Measurements from ENCODE around the gene VPS72. TPM values are rescaled to one million over a fixed set of nuclear protein-coding genes. Genes with fewer than 3 reads are reported as not detected.

VPS72 gene, protein sequence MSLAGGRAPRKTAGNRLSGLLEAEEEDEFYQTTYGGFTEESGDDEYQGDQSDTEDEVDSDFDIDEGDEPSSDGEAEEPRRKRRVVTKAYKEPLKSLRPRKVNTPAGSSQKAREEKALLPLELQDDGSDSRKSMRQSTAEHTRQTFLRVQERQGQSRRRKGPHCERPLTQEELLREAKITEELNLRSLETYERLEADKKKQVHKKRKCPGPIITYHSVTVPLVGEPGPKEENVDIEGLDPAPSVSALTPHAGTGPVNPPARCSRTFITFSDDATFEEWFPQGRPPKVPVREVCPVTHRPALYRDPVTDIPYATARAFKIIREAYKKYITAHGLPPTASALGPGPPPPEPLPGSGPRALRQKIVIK
- 10 to 100 TPM; 27.3 to 40.1 (median 32.0) TPM for polyA plus RNA-seq
- long read RNA-seq, donor 1: 0 reads
- long read RNA-seq, donor 2, transcript VPS72-202 (6 exons, 1,527 nt): major isoform, 6 of 82 reads
- long read RNA-seq, donor 2, partial matches to known transcripts: 61 of 82 reads
- long read RNA-seq, donor 2, other reads (novel, unspliced or antisense): 15 of 82 reads
- long read RNA-seq, donor 3, transcript VPS72-202 (6 exons, 1,527 nt): major isoform, 10 of 11 reads
- long read RNA-seq, donor 3, partial matches to known transcripts: 0 of 11 reads
- long read RNA-seq, donor 3, other reads (novel, unspliced or antisense): 0 of 11 reads
- long read RNA-seq, donor 4: 0 reads
- long read RNA-seq, donor 5, partial matches to known transcripts: 0 of 4 reads
- long read RNA-seq, donor 5, other reads (novel, unspliced or antisense): 0 of 4 reads
- long read RNA-seq, donor 6, transcript VPS72-202 (6 exons, 1,527 nt): major isoform, 7 of 7 reads
- long read RNA-seq, donor 6, partial matches to known transcripts: 0 of 7 reads
- long read RNA-seq, donor 6, other reads (novel, unspliced or antisense): 0 of 7 reads
- long read RNA-seq, donor 7: 0 reads
- long read RNA-seq, donor 8, partial matches to known transcripts: 0 of 3 reads
- long read RNA-seq, donor 8, other reads (novel, unspliced or antisense): 0 of 3 reads
- long read RNA-seq, donor 9, partial matches to known transcripts: 7 of 10 reads
- long read RNA-seq, donor 9, other reads (novel, unspliced or antisense): 0 of 10 reads
- long read RNA-seq, donor 10, transcript VPS72-202 (6 exons, 1,527 nt): major isoform, 19 of 20 reads
- long read RNA-seq, donor 10, partial matches to known transcripts: 0 of 20 reads
- long read RNA-seq, donor 10, other reads (novel, unspliced or antisense): 0 of 20 reads

DNA sequence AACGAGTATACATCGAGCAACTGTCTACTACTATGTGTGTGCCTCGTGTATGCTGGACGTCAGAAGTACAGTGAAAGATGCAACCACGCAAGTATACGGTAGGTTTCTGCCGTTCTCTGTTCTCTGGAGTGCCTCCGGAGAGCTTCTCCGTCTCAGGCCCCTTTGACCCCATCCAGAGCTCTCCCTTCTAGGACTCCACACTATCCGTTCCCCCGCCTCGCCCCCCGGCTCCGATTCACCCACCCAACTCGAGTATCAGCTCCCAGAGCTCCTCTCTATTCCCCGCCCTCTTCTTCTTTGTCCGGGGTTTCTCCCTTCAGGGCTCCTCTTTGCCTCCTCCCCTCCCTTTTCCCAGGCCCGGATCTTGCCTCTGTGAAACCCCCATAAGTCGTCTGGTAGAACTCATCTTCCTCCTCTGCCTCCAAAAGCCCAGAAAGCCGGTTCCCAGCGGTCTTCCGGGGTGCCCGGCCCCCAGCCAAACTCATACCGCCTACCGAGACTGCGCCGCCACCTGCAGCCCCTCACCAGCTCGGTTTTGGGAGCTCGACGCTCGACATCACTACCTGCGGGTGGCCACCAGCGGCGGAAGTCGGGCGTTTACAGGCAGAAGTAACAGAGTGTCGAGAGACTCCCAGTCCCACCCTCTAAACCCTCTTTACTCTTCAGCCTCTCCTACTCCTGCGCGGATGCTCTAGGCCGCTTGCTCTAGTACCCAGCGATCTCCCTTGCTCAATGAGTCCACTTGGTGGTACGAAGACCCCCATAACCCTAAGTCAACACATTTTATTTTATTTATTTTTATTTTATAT, at the start of gene VPS72:
TSS of gene VPS72 (minus strand) at position 561 of the 809 bp plus-strand sequence. CDS start at position 485, 76 bp downstream.
- DNase-seq (peak; percentile 90 to 94), FAIRE-seq (no peak)
- H3K9me3 ChIP-seq (ENCODE audit: control insufficient read depth in 2 of 2, insufficient read depth in 1 of 2, low read depth in 1 of 2, low read length in 1 of 2): no peaks in the 10 kb centered on the region
- peak within 1 kb of the TSS; percentile 28 to 79 (median 70) for H3K4me3 ChIP-seq (ENCODE audit: low read depth in 1 of 3, low read length in 3 of 3)
- 0 to 1% (median 0%) methylated on average over 41 to 42 of the region's 42 CpGs for WGBS, 3 donors
- H3K27me3 ChIP-seq (ENCODE audit: control insufficient read depth in 3 of 3, insufficient read depth in 3 of 3, low read length in 3 of 3): no peaks in the 10 kb centered on the region
- H3K4me1 ChIP-seq (ENCODE audit: control insufficient read depth in 3 of 3, insufficient read depth in 2 of 3, low read depth in 1 of 3, low read length in 2 of 3): peaks cover 0 to 5% (median 3%) of the 10 kb centered on the region in 3 donors
- H3K36me3 ChIP-seq (ENCODE audit: control insufficient read depth in 3 of 3, insufficient read depth in 2 of 3, low read depth in 1 of 3, low read length in 3 of 3): peaks cover 0 to 10% (median 3%) of the 10 kb centered on the region in 3 donors
- peak within 1 kb of the TSS; percentile 60 to 83 (median 69) for H3K27ac ChIP-seq (ENCODE audit: low read depth in 1 of 3, low read length in 2 of 3)

DNA sequence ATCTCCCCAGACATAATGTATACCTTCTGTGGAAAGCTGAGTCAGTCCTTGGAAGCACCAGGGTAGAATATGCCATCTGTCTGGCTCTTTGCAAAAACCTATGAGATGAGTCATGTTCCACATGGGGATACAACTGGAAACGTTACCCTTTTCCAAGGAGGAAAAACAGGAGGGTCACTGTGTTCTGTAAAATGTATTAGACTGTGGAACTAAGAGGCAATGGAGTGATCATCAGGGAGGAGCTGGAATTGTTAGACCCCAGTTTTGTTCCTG, 48.4 kb upstream of the VPS72 start:
- Histone ChIP-seq H3K4me3 (ENCODE audit: low read depth in 1 of 3, low read length in 3 of 3) (no peak overlapping the region), H3K36me3 (ENCODE audit: control insufficient read depth in 3 of 3, insufficient read depth in 2 of 3, low read depth in 1 of 3, low read length in 3 of 3) (peaks cover 39 to 61% (median 42%) of the 10 kb centered on the region in 3 donors), H3K27ac (ENCODE audit: low read depth in 1 of 3, low read length in 2 of 3) (no peak overlapping the region), H3K27me3 (ENCODE audit: control insufficient read depth in 3 of 3, insufficient read depth in 3 of 3, low read length in 3 of 3) (no peaks in the 10 kb centered on the region), H3K4me1 (ENCODE audit: control insufficient read depth in 3 of 3, insufficient read depth in 2 of 3, low read depth in 1 of 3, low read length in 2 of 3) (no peaks in the 10 kb centered on the region), H3K9me3 (ENCODE audit: control insufficient read depth in 2 of 2, insufficient read depth in 1 of 2, low read depth in 1 of 2, low read length in 1 of 2) (no peaks in the 10 kb centered on the region)
- no peak for DNase-seq
- FAIRE-seq: no peak
- 63 to 89% (median 68%) methylated on average over 1 of the region's 1 CpG for WGBS, 3 donors

DNA sequence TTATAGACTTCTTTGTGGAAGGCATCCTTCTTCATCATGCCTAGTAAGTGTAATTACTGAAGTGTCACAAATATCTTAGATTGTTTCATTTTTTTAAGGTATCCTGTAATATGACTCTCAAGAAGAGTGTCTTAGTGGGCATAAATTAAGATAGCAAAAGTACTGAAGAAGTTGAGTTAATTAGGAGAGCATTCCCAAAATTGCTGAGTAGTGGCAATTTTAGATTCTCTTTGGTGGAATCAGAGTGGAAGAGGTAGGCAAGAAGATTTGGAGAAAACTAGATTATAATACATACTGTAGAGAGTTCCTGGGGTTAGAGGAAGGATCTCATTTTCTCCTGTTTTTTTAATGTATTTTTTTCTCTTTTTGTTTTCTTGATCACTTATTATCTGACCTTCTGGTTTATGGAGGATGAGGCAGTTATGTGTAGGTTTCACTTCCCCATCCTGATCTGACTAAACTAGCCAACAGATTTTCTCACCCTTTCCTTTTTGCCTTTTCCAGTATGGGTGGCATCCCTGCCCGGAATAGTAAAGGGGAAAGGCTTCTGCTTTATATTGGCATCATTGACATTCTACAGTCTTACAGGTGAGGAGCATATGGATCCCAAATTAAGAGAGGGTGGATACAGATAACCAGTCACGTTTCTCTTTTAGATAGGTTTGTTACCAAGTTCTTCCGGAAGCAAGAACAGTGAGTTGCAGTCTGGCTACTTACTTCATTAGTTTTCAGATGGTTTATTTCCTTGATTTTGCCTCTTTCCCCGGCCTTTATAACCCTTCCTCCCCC, 47.9 kb upstream of the VPS72 start:
- Histone ChIP-seq H3K4me1 (ENCODE audit: control insufficient read depth in 3 of 3, insufficient read depth in 2 of 3, low read depth in 1 of 3, low read length in 2 of 3) (no peaks in the 10 kb centered on the region), H3K9me3 (ENCODE audit: control insufficient read depth in 2 of 2, insufficient read depth in 1 of 2, low read depth in 1 of 2, low read length in 1 of 2) (no peaks in the 10 kb centered on the region), H3K4me3 (ENCODE audit: low read depth in 1 of 3, low read length in 3 of 3) (no peak overlapping the region), H3K36me3 (ENCODE audit: control insufficient read depth in 3 of 3, insufficient read depth in 2 of 3, low read depth in 1 of 3, low read length in 3 of 3) (peaks cover 35 to 66% (median 37%) of the 10 kb centered on the region in 3 donors), H3K27ac (ENCODE audit: low read depth in 1 of 3, low read length in 2 of 3) (no peak overlapping the region), H3K27me3 (ENCODE audit: control insufficient read depth in 3 of 3, insufficient read depth in 3 of 3, low read length in 3 of 3) (no peaks in the 10 kb centered on the region)
- WGBS, 3 donors: 87 to 97% (median 88%) methylated on average over 4 of the region's 4 CpGs
- FAIRE-seq (no peak), DNase-seq (no peak)

DNA sequence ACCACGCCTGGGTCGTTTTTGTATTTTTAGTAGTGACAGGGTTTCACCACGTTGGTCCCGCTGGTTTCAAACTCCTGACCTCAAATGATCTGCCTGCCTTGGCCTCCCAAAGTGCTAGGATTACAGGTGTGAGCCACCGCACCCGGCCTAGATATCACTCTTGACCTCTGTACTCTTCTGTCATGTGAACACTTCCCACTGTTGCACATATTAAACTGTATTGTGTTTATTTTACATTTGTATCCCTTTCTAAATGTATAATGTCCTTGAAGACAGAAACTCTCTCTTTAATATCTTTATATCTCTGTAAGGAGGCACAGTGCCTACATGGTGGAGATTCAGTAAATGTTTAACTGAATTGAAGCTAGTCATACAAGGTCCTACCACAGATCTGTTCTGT, 45.2 kb upstream of the VPS72 start:
- DNase-seq (peak in 1 of 2 donors; percentile 32), FAIRE-seq (no peak)
- no peaks in the 10 kb centered on the region for H3K9me3 ChIP-seq (ENCODE audit: control insufficient read depth in 2 of 2, insufficient read depth in 1 of 2, low read depth in 1 of 2, low read length in 1 of 2)
- H3K27me3 ChIP-seq (ENCODE audit: control insufficient read depth in 3 of 3, insufficient read depth in 3 of 3, low read length in 3 of 3): no peaks in the 10 kb centered on the region
- peaks cover 33 to 66% (median 44%) of the 10 kb centered on the region in 3 donors for H3K36me3 ChIP-seq (ENCODE audit: control insufficient read depth in 3 of 3, insufficient read depth in 2 of 3, low read depth in 1 of 3, low read length in 3 of 3)
- no peaks in the 10 kb centered on the region for H3K4me1 ChIP-seq (ENCODE audit: control insufficient read depth in 3 of 3, insufficient read depth in 2 of 3, low read depth in 1 of 3, low read length in 2 of 3)
- H3K4me3 ChIP-seq (ENCODE audit: low read depth in 1 of 3, low read length in 3 of 3): no peak overlapping the region
- no peak overlapping the region for H3K27ac ChIP-seq (ENCODE audit: low read depth in 1 of 3, low read length in 2 of 3)
- 67 to 87% (median 76%) methylated on average over 6 of the region's 6 CpGs for WGBS, 3 donors

DNA sequence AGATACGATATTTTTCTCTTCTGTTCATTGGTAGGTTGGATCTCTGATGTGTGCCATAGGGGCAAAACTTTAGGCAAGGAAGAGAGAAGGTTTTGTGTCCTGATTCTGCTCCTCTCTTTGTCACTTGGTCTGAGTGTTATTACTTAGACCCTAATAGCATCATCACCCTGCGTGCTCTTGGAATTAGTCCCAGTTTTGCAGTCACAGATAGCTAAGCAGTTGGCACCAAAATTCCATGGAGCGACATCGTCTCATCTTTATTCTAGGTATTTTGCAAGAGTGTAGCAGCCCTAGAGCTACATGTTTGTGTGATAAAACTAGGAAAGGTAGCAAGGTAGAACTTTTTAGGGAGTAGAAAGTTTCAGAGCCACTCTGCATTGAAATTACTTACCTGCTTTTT, 32.1 kb upstream of the VPS72 start:
- Histone ChIP-seq H3K27me3 (ENCODE audit: control insufficient read depth in 3 of 3, insufficient read depth in 3 of 3, low read length in 3 of 3) (no peaks in the 10 kb centered on the region), H3K4me1 (ENCODE audit: control insufficient read depth in 3 of 3, insufficient read depth in 2 of 3, low read depth in 1 of 3, low read length in 2 of 3) (peaks cover 0 to under 1% (median 0%) of the 10 kb centered on the region in 3 donors), H3K27ac (ENCODE audit: low read depth in 1 of 3, low read length in 2 of 3) (no peak overlapping the region), H3K36me3 (ENCODE audit: control insufficient read depth in 3 of 3, insufficient read depth in 2 of 3, low read depth in 1 of 3, low read length in 3 of 3) (peaks cover 0 to 44% (median 6%) of the 10 kb centered on the region in 3 donors), H3K9me3 (ENCODE audit: control insufficient read depth in 2 of 2, insufficient read depth in 1 of 2, low read depth in 1 of 2, low read length in 1 of 2) (no peaks in the 10 kb centered on the region), H3K4me3 (ENCODE audit: low read depth in 1 of 3, low read length in 3 of 3) (no peak overlapping the region)
- no peak for FAIRE-seq
- no peak for DNase-seq
- WGBS, 3 donors: 89 to 93% (median 93%) methylated on average over 4 of the region's 4 CpGs

DNA sequence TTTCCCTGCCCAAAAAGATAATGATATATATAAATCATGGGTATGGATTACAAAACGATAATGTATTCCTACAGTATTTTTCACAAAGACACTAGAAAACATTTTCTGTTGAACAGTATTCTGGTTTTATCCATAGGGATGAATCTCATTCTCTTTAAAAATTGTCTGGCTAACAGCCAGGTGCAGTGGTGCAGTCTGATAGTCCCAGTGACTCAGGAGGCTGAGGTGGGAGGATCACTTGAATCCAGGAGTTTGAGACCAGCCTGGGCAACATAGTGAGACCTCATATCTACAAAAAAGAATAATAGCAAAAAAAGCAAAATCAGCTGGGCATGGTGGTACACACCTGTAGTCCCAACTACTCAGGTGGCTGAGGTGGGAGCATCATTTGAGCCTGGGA, 31.6 kb upstream of the VPS72 start:
- WGBS, 3 donors: 77 to 94% (median 93%) methylated on average over 1 of the region's 1 CpG
- no peaks in the 10 kb centered on the region for H3K9me3 ChIP-seq (ENCODE audit: control insufficient read depth in 2 of 2, insufficient read depth in 1 of 2, low read depth in 1 of 2, low read length in 1 of 2)
- no peaks in the 10 kb centered on the region for H3K27me3 ChIP-seq (ENCODE audit: control insufficient read depth in 3 of 3, insufficient read depth in 3 of 3, low read length in 3 of 3)
- DNase-seq (no peak), FAIRE-seq (no peak)
- H3K4me3 ChIP-seq (ENCODE audit: low read depth in 1 of 3, low read length in 3 of 3): no peak overlapping the region
- H3K36me3 ChIP-seq (ENCODE audit: control insufficient read depth in 3 of 3, insufficient read depth in 2 of 3, low read depth in 1 of 3, low read length in 3 of 3): peaks cover 0 to 46% (median 6%) of the 10 kb centered on the region in 3 donors
- H3K4me1 ChIP-seq (ENCODE audit: control insufficient read depth in 3 of 3, insufficient read depth in 2 of 3, low read depth in 1 of 3, low read length in 2 of 3): peaks cover 0 to 3% (median 0%) of the 10 kb centered on the region in 3 donors
- no peak overlapping the region for H3K27ac ChIP-seq (ENCODE audit: low read depth in 1 of 3, low read length in 2 of 3)

DNA sequence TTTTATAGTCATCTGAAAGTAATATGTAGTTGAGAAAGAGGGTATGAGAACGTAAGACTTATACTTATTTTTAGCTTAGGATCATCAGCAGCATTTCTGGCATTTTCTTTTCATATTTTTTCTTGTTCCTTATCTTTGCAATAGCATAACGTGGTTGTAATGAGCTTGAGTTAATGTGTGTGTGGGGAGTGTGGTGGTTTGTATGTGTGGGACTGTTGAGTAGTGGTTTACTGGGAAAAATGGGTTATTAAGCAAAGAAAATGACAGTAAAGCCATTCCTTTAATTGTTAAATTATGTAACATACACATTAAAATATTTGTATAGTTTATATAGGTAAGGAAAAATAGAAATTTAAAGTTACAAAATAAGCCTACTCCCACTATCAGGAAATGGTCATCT, 23.6 kb upstream of the VPS72 start:
- Histone ChIP-seq H3K4me1 (ENCODE audit: control insufficient read depth in 3 of 3, insufficient read depth in 2 of 3, low read depth in 1 of 3, low read length in 2 of 3) (peaks cover 0 to 3% (median 0%) of the 10 kb centered on the region in 3 donors), H3K27ac (ENCODE audit: low read depth in 1 of 3, low read length in 2 of 3) (no peak overlapping the region), H3K9me3 (ENCODE audit: control insufficient read depth in 2 of 2, insufficient read depth in 1 of 2, low read depth in 1 of 2, low read length in 1 of 2) (no peaks in the 10 kb centered on the region), H3K4me3 (ENCODE audit: low read depth in 1 of 3, low read length in 3 of 3) (no peak overlapping the region), H3K36me3 (ENCODE audit: control insufficient read depth in 3 of 3, insufficient read depth in 2 of 3, low read depth in 1 of 3, low read length in 3 of 3) (peaks cover 0 to 47% (median 2%) of the 10 kb centered on the region in 3 donors), H3K27me3 (ENCODE audit: control insufficient read depth in 3 of 3, insufficient read depth in 3 of 3, low read length in 3 of 3) (no peaks in the 10 kb centered on the region)
- FAIRE-seq (no peak), DNase-seq (no peak)
- WGBS, 3 donors: 24 to 52% (median 43%) methylated on average over 2 of the region's 2 CpGs

Data from small intestine (tissue), 16 donors.